ENCODE measurements around the gene MON2.

MON2 gene, protein sequence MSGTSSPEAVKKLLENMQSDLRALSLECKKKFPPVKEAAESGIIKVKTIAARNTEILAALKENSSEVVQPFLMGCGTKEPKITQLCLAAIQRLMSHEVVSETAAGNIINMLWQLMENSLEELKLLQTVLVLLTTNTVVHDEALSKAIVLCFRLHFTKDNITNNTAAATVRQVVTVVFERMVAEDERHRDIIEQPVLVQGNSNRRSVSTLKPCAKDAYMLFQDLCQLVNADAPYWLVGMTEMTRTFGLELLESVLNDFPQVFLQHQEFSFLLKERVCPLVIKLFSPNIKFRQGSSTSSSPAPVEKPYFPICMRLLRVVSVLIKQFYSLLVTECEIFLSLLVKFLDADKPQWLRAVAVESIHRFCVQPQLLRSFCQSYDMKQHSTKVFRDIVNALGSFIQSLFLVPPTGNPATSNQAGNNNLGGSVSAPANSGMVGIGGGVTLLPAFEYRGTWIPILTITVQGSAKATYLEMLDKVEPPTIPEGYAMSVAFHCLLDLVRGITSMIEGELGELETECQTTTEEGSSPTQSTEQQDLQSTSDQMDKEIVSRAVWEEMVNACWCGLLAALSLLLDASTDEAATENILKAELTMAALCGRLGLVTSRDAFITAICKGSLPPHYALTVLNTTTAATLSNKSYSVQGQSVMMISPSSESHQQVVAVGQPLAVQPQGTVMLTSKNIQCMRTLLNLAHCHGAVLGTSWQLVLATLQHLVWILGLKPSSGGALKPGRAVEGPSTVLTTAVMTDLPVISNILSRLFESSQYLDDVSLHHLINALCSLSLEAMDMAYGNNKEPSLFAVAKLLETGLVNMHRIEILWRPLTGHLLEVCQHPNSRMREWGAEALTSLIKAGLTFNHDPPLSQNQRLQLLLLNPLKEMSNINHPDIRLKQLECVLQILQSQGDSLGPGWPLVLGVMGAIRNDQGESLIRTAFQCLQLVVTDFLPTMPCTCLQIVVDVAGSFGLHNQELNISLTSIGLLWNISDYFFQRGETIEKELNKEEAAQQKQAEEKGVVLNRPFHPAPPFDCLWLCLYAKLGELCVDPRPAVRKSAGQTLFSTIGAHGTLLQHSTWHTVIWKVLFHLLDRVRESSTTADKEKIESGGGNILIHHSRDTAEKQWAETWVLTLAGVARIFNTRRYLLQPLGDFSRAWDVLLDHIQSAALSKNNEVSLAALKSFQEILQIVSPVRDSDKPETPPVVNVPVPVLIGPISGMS (N-terminal part only)

GRCh38 chr12:62466594-62467491 lies at the start of gene MON2:
MON2 (plus strand) TSS chr12:62466826; CDS start chr12:62467208, 382 bp downstream.
- no peak for TF ChIP-seq CTCF (conservative IDR thresholded peaks at IDR 0.05)
- peak within 1 kb of the TSS; percentile 88 for H3K27ac ChIP-seq

DNA sequence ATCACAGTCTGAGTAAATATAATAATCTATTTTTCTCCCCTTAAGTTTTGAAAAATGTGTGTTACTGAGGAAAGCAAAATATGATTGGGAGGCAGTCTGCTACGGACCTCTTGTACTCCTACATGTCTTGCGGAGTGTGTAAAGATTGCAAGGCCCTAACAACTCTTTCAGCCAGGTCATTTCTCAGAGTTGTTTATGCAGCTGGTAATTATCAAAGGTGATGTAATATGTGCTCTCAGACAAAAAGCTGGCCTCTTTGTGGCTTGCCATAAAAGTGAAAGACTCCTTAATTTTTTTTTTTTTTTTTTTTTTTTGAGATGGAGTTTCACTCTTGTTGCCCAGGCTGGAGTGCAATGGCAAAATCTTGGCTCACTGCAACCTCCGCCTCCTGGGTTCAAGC lies 40.5 kb upstream of the MON2 start:
- TF ChIP-seq CTCF (conservative IDR thresholded peaks at IDR 0.05), result no peak
- no peak overlapping the region for H3K27ac ChIP-seq

GRCh38 chr12:62429457-62429856 lies 37.2 kb upstream of the MON2 start:
- TF ChIP-seq CTCF (conservative IDR thresholded peaks at IDR 0.05), result no peak
- H3K27ac ChIP-seq, result no peak overlapping the region

GRCh38 chr12:62434494-62435302 lies 31.9 kb upstream of the MON2 start:
- peak overlapping the region; percentile 52 for H3K27ac ChIP-seq
- no peak for TF ChIP-seq CTCF (conservative IDR thresholded peaks at IDR 0.05)

GRCh38 chr12:62435303-62436163 lies 31.1 kb upstream of the MON2 start:
- peak; percentile 86 for TF ChIP-seq CTCF (conservative IDR thresholded peaks at IDR 0.05)
- H3K27ac ChIP-seq, result peak overlapping the region; percentile 52
